ENCODE results near the gene MOBP.

Gene MOBP

GRCh38 chr3:39533226-39533625 lies 65.7 kb downstream of the MOBP start:
- Mint-ChIP-seq H3K27ac (no peak overlapping the region), H3K9me3 (no peaks in the 10 kb centered on the region), H3K4me3 (no peak overlapping the region), H3K36me3 (no peaks in the 10 kb centered on the region), H3K4me1 (no peaks in the 10 kb centered on the region)
- no peak for DNase-seq (ENCODE audit: low spot score in 2 of 2)
- ATAC-seq: no peak

GRCh38 chr3:39540162-39540921 lies 72.9 kb downstream of the MOBP start:
- Mint-ChIP-seq H3K4me1 (peaks cover 19% of the 10 kb centered on the region), H3K27ac (no peak overlapping the region), H3K9me3 (no peaks in the 10 kb centered on the region), H3K4me3 (no peak overlapping the region), H3K36me3 (no peaks in the 10 kb centered on the region)
- no peak for DNase-seq (ENCODE audit: low spot score in 2 of 2)
- peak; percentile 84 for ATAC-seq

- Mint-ChIP-seq H3K4me1 (peaks cover 19% of the 10 kb centered on the region), H3K9me3 (no peaks in the 10 kb centered on the region)
- ATAC-seq: no peak
Measured at GRCh38 chr3:39541442-39541841, 74.0 kb downstream of the MOBP start.

GRCh38 chr3:39541917-39542329 lies 74.4 kb downstream of the MOBP start:
- H3K36me3 Mint-ChIP-seq: no peaks in the 10 kb centered on the region
- H3K4me3 Mint-ChIP-seq: no peak overlapping the region
- no peaks in the 10 kb centered on the region for H3K9me3 Mint-ChIP-seq
- ATAC-seq: no peak
- DNase-seq (ENCODE audit: low spot score in 2 of 2): no peak
- peaks cover 19% of the 10 kb centered on the region for H3K4me1 Mint-ChIP-seq
- no peak overlapping the region for H3K27ac Mint-ChIP-seq

More at GRCh38 chr3:39541442-39541841, 74.0 kb downstream of the MOBP start:
- DNase-seq (ENCODE audit: low spot score in 2 of 2): no peak
- H3K36me3 Mint-ChIP-seq: no peaks in the 10 kb centered on the region
- no peak overlapping the region for H3K4me3 Mint-ChIP-seq
- peak overlapping the region; percentile 14 for H3K27ac Mint-ChIP-seq

- Mint-ChIP-seq H3K9me3 (no peaks in the 10 kb centered on the region), H3K4me3 (no peak overlapping the region), H3K4me1 (peaks cover 19% of the 10 kb centered on the region), H3K27ac (no peak overlapping the region), H3K36me3 (no peaks in the 10 kb centered on the region)
- ATAC-seq (peak; percentile 78), DNase-seq (ENCODE audit: low spot score in 2 of 2) (no peak)
Measured at GRCh38 chr3:39542588-39542988, 75.1 kb downstream of the MOBP start.

- no peaks in the 10 kb centered on the region for H3K36me3 Mint-ChIP-seq
- H3K4me1 Mint-ChIP-seq: no peaks in the 10 kb centered on the region
- ATAC-seq (no peak), DNase-seq (ENCODE audit: low spot score in 2 of 2) (no peak)
- H3K27ac Mint-ChIP-seq: no peak overlapping the region
- no peak overlapping the region for H3K4me3 Mint-ChIP-seq
- peaks cover 10% of the 10 kb centered on the region for H3K9me3 Mint-ChIP-seq
Measured at GRCh38 chr3:39548282-39548681, 80.8 kb downstream of the MOBP start.

GRCh38 chr3:39550354-39551051 lies 83.0 kb downstream of the MOBP start:
- DNase-seq (ENCODE audit: low spot score in 2 of 2) (no peak), ATAC-seq (no peak)
- Mint-ChIP-seq H3K36me3 (no peaks in the 10 kb centered on the region), H3K4me3 (no peak overlapping the region), H3K27ac (no peak overlapping the region), H3K4me1 (no peaks in the 10 kb centered on the region), H3K9me3 (peaks cover 16% of the 10 kb centered on the region)
